Neural cell (in vitro differentiated cells): Measurements from ENCODE around the gene TPRG1. TPM values are rescaled to one million over a fixed set of nuclear protein-coding genes. Genes with fewer than 3 reads are reported as not detected.

Experiments
- H2AFZ ChIP-seq: fragments of 200-600, 300-800 bp; sonication (generic), shearing (Covaris generic); 2 replicates; pipeline ENCODE4 v1.6.0; 2014; ENCODE audit warnings: low read depth, mild to moderate bottlenecking, antibody characterized with exemption, low read length, moderate library complexity
- H3F3A ChIP-seq: fragments of 200-600 bp; shearing (Covaris generic); 2 replicates; pipeline ENCODE4 v1.6.1; 2016; ENCODE audit warnings: mild to moderate bottlenecking, moderate library complexity, mixed read lengths, antibody characterized with exemption, low read length; ENCODE audit not compliant: insufficient read depth, poor library complexity, severe bottlenecking
- H3K27ac ChIP-seq: fragments of 200-600, 300-800 bp; sonication (generic), shearing (Covaris generic); 2 replicates; pipeline ENCODE4 v1.5.1; 2014; ENCODE audit warnings: mild to moderate bottlenecking, low read length, moderate library complexity
- H3K27me3 ChIP-seq: fragments of 300-800, 200-600 bp; sonication (generic), shearing (Covaris generic); 2 replicates; pipeline ENCODE4 v1.6.0; 2014; ENCODE audit warnings: mild to moderate bottlenecking, low read depth, low read length, moderate library complexity; ENCODE audit not compliant: insufficient read depth
- H3K36me3 ChIP-seq: fragments of 300-800, 200-600 bp; sonication (generic), shearing (Covaris generic); 2 replicates; pipeline ENCODE4 v1.5.1; 2014; ENCODE audit warnings: mild to moderate bottlenecking, antibody characterized with exemption, low read length, moderate library complexity; ENCODE audit not compliant: insufficient read depth
- H3K4me2 ChIP-seq: fragments of 300-800, 200-600 bp; sonication (generic), shearing (Covaris generic); 2 replicates; pipeline ENCODE4 v1.6.0; 2014; ENCODE audit warnings: mild to moderate bottlenecking, low read length
- H3K4me3 ChIP-seq: fragments of 300-800, 200-600 bp; sonication (generic), shearing (Covaris generic); 2 replicates; pipeline ENCODE4 v1.5.1; 2014; ENCODE audit warnings: mild to moderate bottlenecking, low read length, moderate library complexity
- H3K79me2 ChIP-seq: fragments of 200-600 bp; shearing (Covaris generic); replicated peaks from 2 replicates; pipeline ENCODE4 v1.6.0; 2014; ENCODE audit warnings: mild to moderate bottlenecking, low read length, moderate library complexity; ENCODE audit not compliant: insufficient read depth
- H3K9ac ChIP-seq: fragments of 300-800, 200-600 bp; sonication (generic), shearing (Covaris generic); 2 replicates; pipeline ENCODE4 v1.6.1; 2016; ENCODE audit warnings: mild to moderate bottlenecking, low read length, mixed read lengths
- H3K9me2 ChIP-seq: fragments of 200-600 bp; shearing (Covaris generic); 2 replicates; pipeline ENCODE4 v1.6.1; 2016; ENCODE audit warnings: mild to moderate bottlenecking, low read length, mixed read lengths; ENCODE audit not compliant: insufficient read depth
- H3K9me3 ChIP-seq: fragments of 200-600, 300-800 bp; sonication (generic), shearing (Covaris generic); 2 replicates; pipeline ENCODE4 v1.6.1; 2016; ENCODE audit warnings: mild to moderate bottlenecking, mixed run types, low read length, moderate library complexity, mixed read lengths
- H4K20me1 ChIP-seq: fragments of 200-600 bp; shearing (Covaris generic); 2 replicates; pipeline ENCODE4 v1.6.1; 2016; ENCODE audit warnings: mild to moderate bottlenecking, mixed run types; ENCODE audit not compliant: insufficient read depth
- EP300 ChIP-seq: fragments of 450-650 bp; conservative IDR thresholded peaks from 2 replicates; pipeline ENCODE4 v1.6.1; 2014; ENCODE audit warnings: antibody characterized with exemption, mild to moderate bottlenecking, moderate library complexity; ENCODE audit not compliant: poor library complexity, severe bottlenecking
- EZH2 ChIP-seq: fragments of 200-600, 300-800 bp; shearing (Covaris generic), sonication (generic); IDR thresholded peaks from 2 replicates; pipeline ENCODE4 v1.6.1; 2014; ENCODE audit warnings: antibody characterized with exemption, low read length, borderline replicate concordance, mild to moderate bottlenecking; ENCODE audit not compliant: insufficient read depth, poor library complexity, severe bottlenecking
- MXI1 ChIP-seq: fragments of 450-650 bp; conservative IDR thresholded peaks from 2 replicates; pipeline ENCODE4 v1.6.1; 2014; ENCODE audit warnings: antibody characterized with exemption, mild to moderate bottlenecking; ENCODE audit not compliant: poor library complexity, severe bottlenecking
- POLR2AphosphoS5 ChIP-seq: IDR thresholded peaks from 2 replicates; pipeline ENCODE4 v1.6.1; 2012
- RAD21 ChIP-seq: fragments of 450-650 bp; conservative IDR thresholded peaks from 2 replicates; pipeline ENCODE4 v1.6.1; 2014; ENCODE audit warnings: antibody characterized with exemption, mild to moderate bottlenecking, moderate library complexity
- REST ChIP-seq: IDR thresholded peaks from 2 replicates; pipeline ENCODE4 v1.6.1; 2012; ENCODE audit warnings: borderline replicate concordance
- SMC3 ChIP-seq: fragments of 450-650 bp; conservative IDR thresholded peaks from 2 replicates; pipeline ENCODE4 v1.6.1; 2014; ENCODE audit warnings: antibody characterized with exemption, mild to moderate bottlenecking, moderate library complexity; ENCODE audit not compliant: poor library complexity
- polyA plus RNA-seq: library from polyadenylated mRNA; depleted of rRNA; stranded (reverse); fragments of >200 nt; gene quantifications from 2 replicates; pipeline ENCODE4 v1.2.3, GENCODE V29; 2014
- TF ChIP-seq, protein P1 (sequence below): fragments of 450-650 bp; IDR thresholded peaks from 2 replicates; pipeline ENCODE4 v1.5.1; 2014; ENCODE audit warnings: antibody characterized with exemption, mild to moderate bottlenecking, moderate library complexity; ENCODE audit not compliant: poor library complexity, severe bottlenecking

TPRG1 gene
- polyA plus RNA-seq, 1 donor from 2014 or later, result 0.17 TPM

GRCh38 chr3:189334064-189334920 is 162.5 kb downstream of the TPRG1 start:
- Histone ChIP-seq H4K20me1 (no peaks in the 10 kb centered on the region), H3K79me2 (no peaks in the 10 kb centered on the region), H3K27me3 (no peaks in the 10 kb centered on the region), H3K4me2 (no peak overlapping the region), H3K36me3 (no peaks in the 10 kb centered on the region), H3K9ac (no peak overlapping the region), H3K4me3 (no peak overlapping the region), H3F3A (no peaks in the 10 kb centered on the region), H2AFZ (no peak overlapping the region), H3K27ac (no peak overlapping the region), H3K9me3 (no peaks in the 10 kb centered on the region), H3K9me2 (no peaks in the 10 kb centered on the region)
- TF ChIP-seq RAD21, result no peak
- no peak for TF ChIP-seq EZH2
- TF ChIP-seq MXI1, result no peak
- TF ChIP-seq EP300, result no peak
- TF ChIP-seq, protein P1, sequence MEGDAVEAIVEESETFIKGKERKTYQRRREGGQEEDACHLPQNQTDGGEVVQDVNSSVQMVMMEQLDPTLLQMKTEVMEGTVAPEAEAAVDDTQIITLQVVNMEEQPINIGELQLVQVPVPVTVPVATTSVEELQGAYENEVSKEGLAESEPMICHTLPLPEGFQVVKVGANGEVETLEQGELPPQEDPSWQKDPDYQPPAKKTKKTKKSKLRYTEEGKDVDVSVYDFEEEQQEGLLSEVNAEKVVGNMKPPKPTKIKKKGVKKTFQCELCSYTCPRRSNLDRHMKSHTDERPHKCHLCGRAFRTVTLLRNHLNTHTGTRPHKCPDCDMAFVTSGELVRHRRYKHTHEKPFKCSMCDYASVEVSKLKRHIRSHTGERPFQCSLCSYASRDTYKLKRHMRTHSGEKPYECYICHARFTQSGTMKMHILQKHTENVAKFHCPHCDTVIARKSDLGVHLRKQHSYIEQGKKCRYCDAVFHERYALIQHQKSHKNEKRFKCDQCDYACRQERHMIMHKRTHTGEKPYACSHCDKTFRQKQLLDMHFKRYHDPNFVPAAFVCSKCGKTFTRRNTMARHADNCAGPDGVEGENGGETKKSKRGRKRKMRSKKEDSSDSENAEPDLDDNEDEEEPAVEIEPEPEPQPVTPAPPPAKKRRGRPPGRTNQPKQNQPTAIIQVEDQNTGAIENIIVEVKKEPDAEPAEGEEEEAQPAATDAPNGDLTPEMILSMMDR, result no peak
- TF ChIP-seq SMC3, result no peak

- Histone ChIP-seq H3K9me2 (no peaks in the 10 kb centered on the region), H3K9me3 (no peaks in the 10 kb centered on the region), H3K27ac (no peak overlapping the region), H2AFZ (no peak overlapping the region), H3K4me2 (no peak overlapping the region), H3K36me3 (no peaks in the 10 kb centered on the region), H3K79me2 (no peaks in the 10 kb centered on the region), H3K9ac (no peak overlapping the region), H3K4me3 (no peak overlapping the region), H4K20me1 (no peaks in the 10 kb centered on the region), H3K27me3 (no peaks in the 10 kb centered on the region), H3F3A (peaks cover 3% of the 10 kb centered on the region)
- TF ChIP-seq POLR2AphosphoS5 (no peak), REST (no peak), MXI1 (no peak), RAD21 (no peak), EP300 (no peak)
Measured at GRCh38 chr3:189337673-189338091, 165.9 kb downstream of the TPRG1 start.
